HG02973 (cell line): ENCODE data around the gene CCT8L2.
"Not testable (repeated sequence)": the region's sequence is repeated elsewhere in the genome, so short reads cannot be mapped to it uniquely, and the experiment has no call there.

ENCODE experiments used
- ATAC-seq: cut with Tn5 transposase; IDR thresholded peaks from one replicate; pipeline ENCODE4 v1.9.1; 2021; ENCODE audit warnings: moderate library complexity; ENCODE audit not compliant: unreplicated experiment

Gene CCT8L2

DNA sequence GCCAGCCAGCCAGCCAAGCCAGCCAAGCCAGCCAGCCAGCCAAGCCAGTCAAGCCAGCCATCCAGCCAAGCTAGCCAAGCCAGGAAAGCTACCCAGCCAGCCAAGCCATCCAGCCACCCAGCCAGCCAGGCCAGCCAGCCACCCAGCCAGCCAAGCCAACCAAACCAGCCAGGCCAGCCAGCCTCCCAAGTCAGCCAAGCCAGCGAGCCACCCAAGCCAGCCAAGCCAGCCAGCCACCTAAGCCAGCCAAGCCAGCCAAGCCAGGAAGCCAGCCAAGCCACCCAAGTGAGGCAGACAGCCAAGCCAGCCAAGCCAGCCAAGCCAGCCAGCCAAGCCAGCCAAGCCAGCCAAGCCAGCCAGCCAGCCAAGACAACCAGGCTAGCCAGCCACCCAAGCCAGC is 32.6 kb downstream of the CCT8L2 start:
- ATAC-seq = not testable (repeated sequence)

DNA sequence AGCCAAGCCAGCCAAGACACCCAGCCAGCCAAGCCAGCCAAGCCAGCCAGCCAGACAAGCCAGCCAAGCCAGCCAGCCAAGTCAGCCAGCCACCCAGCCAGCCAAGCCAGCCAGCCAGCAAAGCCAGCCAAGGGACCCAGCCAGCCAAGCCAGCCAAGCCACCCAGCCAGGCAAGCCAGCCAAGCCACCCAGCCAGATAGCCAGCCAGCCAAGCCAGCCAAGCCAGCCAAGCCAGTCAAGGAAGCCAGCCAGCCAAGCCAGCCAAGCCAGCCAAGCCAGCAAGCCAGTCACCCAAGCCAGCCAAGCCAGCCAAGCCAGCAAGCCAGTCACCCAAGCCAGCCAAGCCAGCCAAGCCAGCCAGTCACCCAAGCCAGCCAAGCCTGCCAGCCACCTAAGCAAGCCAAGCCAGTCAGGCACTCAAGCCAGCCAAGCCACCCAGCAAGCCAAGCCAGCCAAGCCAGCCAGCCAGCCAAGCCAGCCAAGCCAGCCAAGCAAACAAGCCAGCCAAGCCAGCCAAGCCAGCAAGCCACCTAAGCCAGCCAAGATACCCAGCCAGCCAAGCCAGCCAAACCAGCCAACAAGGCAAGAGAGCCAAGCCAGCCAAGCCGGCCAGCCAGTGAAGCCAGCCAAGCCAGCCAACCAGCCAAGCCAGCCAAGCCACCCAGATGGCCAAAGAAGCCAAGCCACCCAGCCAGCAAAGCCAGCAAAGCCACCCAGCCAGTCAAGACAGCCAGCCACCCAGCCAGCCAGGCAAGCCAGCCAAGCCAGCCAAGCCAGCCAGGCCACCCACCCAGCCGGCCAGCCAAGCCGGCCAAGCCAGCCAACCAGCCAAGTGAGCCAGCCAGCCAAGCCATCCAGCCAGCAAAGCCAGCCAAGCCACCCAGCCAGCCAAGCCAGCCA is 33.3 kb downstream of the CCT8L2 start:
- no peak for ATAC-seq

DNA sequence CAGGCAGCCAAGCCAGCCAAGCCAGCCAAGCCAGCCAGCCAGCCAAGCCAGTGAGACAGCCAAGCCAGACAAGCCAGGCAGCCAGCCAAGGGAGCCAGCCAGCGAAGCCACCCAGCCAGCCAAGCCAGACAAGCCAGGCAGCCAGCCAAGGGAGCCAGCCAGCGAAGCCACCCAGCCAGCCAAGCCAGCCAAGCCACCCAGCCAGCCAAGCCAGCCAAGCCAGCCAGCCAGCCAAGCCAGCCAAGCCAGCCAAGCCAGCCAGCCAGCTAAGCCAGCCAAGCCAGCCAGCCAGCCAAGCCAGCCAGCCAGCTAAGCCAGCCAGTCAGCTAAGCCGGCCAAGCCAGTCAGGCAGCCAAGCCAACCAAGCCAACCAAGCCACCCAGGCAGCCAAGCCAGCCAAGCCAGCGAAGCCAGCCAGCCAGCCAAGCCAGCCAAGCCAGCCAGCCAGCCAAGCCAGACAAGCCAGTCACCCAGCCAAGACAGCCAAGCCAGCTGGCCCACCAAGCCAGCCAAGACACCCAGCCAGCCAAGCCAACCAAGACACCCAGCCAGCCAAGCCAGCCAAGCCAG is 34.1 kb downstream of the CCT8L2 start:
- not testable (repeated sequence) for ATAC-seq

GRCh38 chr22:16557511-16557910 is 35.1 kb downstream of the CCT8L2 start:
- not testable (repeated sequence) for ATAC-seq

GRCh38 chr22:16555077-16555994 is 37.3 kb downstream of the CCT8L2 start:
- not testable (repeated sequence) for ATAC-seq

DNA sequence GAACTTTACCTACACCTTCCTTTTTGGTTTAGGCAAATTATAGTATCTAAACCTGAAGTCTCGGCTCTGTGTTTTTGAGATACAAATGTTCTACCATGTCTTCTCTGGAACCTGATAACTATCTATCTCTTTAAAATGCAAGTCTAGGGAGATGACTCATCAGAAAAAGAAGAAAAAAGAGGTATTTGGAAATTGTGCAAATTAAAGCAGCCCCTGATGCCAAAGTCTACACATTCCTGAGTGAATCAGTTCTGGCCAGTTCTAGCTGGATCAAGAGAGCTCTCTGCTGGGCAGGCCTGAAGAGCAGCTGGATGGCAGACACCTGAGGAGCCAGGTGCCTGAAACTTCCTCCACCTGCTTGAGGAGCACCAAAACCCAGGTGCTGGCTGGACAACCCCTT is 49.3 kb downstream of the CCT8L2 start:
- not testable (repeated sequence) for ATAC-seq
